ENCODE data around the gene VSX1.

Gene VSX1

GRCh38 chr20:25061103-25061799 is 20.7 kb downstream of the VSX1 start:
- no peak for DNase-seq (ENCODE audit: low read depth)
- no peak overlapping the region for H3K4me3 ChIP-seq (ENCODE audit: low read depth, low read length)
- TF ChIP-seq, protein P1, sequence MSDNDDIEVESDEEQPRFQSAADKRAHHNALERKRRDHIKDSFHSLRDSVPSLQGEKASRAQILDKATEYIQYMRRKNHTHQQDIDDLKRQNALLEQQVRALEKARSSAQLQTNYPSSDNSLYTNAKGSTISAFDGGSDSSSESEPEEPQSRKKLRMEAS (IDR thresholded peaks at IDR 0.05; ENCODE audit: low read depth, low read length), result no peak
- TF ChIP-seq POLR2A (IDR thresholded peaks at IDR 0.05; ENCODE audit: extremely low read depth, insufficient read length), result no peak
- TF ChIP-seq MYC (IDR thresholded peaks at IDR 0.05; ENCODE audit: low read depth, low read length), result no peak
- no peak for TF ChIP-seq CTCF (IDR thresholded peaks at IDR 0.05; ENCODE audit: low read depth, low read length)

- H3K4me3 ChIP-seq (ENCODE audit: low read depth, low read length), result no peak overlapping the region
- no peak for DNase-seq (ENCODE audit: low read depth)
- no peak for TF ChIP-seq MYC (IDR thresholded peaks at IDR 0.05; ENCODE audit: low read depth, low read length)
- no peak for TF ChIP-seq CTCF (IDR thresholded peaks at IDR 0.05; ENCODE audit: low read depth, low read length)
- TF ChIP-seq, protein P1 (IDR thresholded peaks at IDR 0.05; ENCODE audit: low read depth, low read length), result no peak
- TF ChIP-seq POLR2A (IDR thresholded peaks at IDR 0.05; ENCODE audit: extremely low read depth, insufficient read length), result no peak
Measured at GRCh38 chr20:25059866-25060465, 22.0 kb downstream of the VSX1 start.

- peak; percentile 46 for DNase-seq (ENCODE audit: low read depth)
- TF ChIP-seq POLR2A (IDR thresholded peaks at IDR 0.05; ENCODE audit: extremely low read depth, insufficient read length), result no peak
- TF ChIP-seq, protein P1 (IDR thresholded peaks at IDR 0.05; ENCODE audit: low read depth, low read length), result no peak
- no peak for TF ChIP-seq CTCF (IDR thresholded peaks at IDR 0.05; ENCODE audit: low read depth, low read length)
- TF ChIP-seq MYC (IDR thresholded peaks at IDR 0.05; ENCODE audit: low read depth, low read length), result no peak
- H3K4me3 ChIP-seq (ENCODE audit: low read depth, low read length), result peak overlapping the region; percentile 56
Measured at GRCh38 chr20:25058847-25059810, 22.8 kb downstream of the VSX1 start.

DNA sequence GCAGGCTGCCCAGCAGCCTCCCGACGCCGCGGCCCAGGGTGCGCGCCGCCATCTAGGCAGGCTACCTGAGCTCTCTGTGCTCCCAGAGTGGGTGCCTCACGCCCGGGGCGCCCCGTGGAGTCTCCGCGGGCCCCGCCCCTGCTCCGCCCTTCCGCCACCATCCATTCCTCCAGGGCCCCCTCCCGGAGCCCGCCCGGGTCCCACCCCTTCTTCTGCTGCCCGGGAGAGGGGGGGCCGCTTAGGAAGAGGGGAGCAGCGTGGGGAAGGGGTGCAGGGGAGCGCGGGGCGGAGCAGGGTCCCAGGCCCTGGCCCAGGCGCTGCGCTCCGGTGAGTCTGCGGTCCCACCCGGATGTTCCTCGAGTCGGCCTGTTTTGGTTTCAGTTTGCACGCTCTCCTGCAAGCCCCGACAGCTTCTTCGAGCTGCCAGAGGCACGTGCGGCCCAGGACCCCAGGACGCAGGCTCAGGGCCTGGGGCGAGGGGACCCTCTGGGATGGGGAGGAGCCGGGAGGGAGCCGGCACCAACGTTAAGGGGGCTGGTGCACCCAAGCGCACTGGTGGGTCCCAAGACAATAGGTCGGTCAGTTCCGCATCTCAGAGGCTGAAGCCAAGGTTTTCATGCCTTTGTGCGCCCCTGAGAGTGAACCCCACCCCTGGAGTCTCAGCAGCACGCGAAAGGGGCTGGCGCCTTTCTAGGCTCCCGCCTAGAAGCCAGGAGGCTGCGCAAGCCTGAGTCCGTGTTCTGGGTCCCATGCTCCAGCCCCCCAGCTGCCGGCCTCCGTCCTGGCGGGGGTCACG is 23.7 kb downstream of the VSX1 start, which contains the start of gene ACSS1:
Gene ACSS1, minus strand, starts transcription at position 89 of the 796 bp plus-strand sequence. Its CDS starts 37 bp downstream, at position 52.
- peak; percentile 72 for DNase-seq (ENCODE audit: low read depth)
- peak within 1 kb of the TSS; percentile 56 for H3K4me3 ChIP-seq (ENCODE audit: low read depth, low read length)
- TF ChIP-seq, protein P1 (IDR thresholded peaks at IDR 0.05; ENCODE audit: low read depth, low read length), result no peak
- TF ChIP-seq CTCF (IDR thresholded peaks at IDR 0.05; ENCODE audit: low read depth, low read length) (no peak), POLR2A (IDR thresholded peaks at IDR 0.05; ENCODE audit: extremely low read depth, insufficient read length) (no peak), MYC (IDR thresholded peaks at IDR 0.05; ENCODE audit: low read depth, low read length) (no peak)

Data from NB4 (cell line).